NCI-H1436 (cell line): ENCODE measurements around the gene RASGEF1C.
"Not testable (repeated sequence)": the region's sequence is repeated elsewhere in the genome, so short reads cannot be mapped to it uniquely, and the experiment has no call there.

ENCODE experiments used
- DNase-seq: peaks from one replicate; lab custom pipeline; 2025; lab: John Stamatoyannopoulos, UW

The RASGEF1C gene

GRCh38 chr5:180210961-180211760 is 2.1 kb upstream of the RASGEF1C start:
- no peak for DNase-seq

GRCh38 chr5:180210077-180210476 is 1.1 kb upstream of the RASGEF1C start:
- not testable (repeated sequence) for DNase-seq

- DNase-seq = no peak
Observed at GRCh38 chr5:180208435-180209081, 453 bp downstream of the RASGEF1C start.

GRCh38 chr5:180208038-180208434 is 975 bp downstream of the RASGEF1C start:
- no peak for DNase-seq

GRCh38 chr5:180207593-180207992 is 1.4 kb downstream of the RASGEF1C start:
- no peak for DNase-seq

- DNase-seq = no peak
Observed at GRCh38 chr5:180206993-180207392, 2.0 kb downstream of the RASGEF1C start.

GRCh38 chr5:180205916-180206315 is 3.1 kb downstream of the RASGEF1C start:
- DNase-seq = no peak

GRCh38 chr5:180204276-180204819 is 4.7 kb downstream of the RASGEF1C start:
- no peak for DNase-seq

GRCh38 chr5:180202939-180203573 is 6.0 kb downstream of the RASGEF1C start:
- no peak for DNase-seq

GRCh38 chr5:180201051-180201987 is 7.7 kb downstream of the RASGEF1C start:
- no peak for DNase-seq

- no peak for DNase-seq
Observed at GRCh38 chr5:180199390-180199789, 9.6 kb downstream of the RASGEF1C start.

GRCh38 chr5:180198208-180198607 is 10.8 kb downstream of the RASGEF1C start:
- DNase-seq = no peak

- no peak for DNase-seq
Observed at GRCh38 chr5:180197016-180197702, 11.9 kb downstream of the RASGEF1C start.

- no peak for DNase-seq
Observed at GRCh38 chr5:180194410-180195345, 14.3 kb downstream of the RASGEF1C start.

- DNase-seq = no peak
Observed at GRCh38 chr5:180193749-180194375, 15.1 kb downstream of the RASGEF1C start.

GRCh38 chr5:180191716-180192115 is 17.3 kb downstream of the RASGEF1C start:
- DNase-seq = no peak

- no peak for DNase-seq
Observed at GRCh38 chr5:180187767-180188166, 21.2 kb downstream of the RASGEF1C start.

GRCh38 chr5:180180846-180181245 is 28.2 kb downstream of the RASGEF1C start:
- DNase-seq = no peak

GRCh38 chr5:180180421-180180820 is 28.6 kb downstream of the RASGEF1C start:
- no peak for DNase-seq
